ENCODE results near the gene BBOX1.

Gene BBOX1

DNA sequence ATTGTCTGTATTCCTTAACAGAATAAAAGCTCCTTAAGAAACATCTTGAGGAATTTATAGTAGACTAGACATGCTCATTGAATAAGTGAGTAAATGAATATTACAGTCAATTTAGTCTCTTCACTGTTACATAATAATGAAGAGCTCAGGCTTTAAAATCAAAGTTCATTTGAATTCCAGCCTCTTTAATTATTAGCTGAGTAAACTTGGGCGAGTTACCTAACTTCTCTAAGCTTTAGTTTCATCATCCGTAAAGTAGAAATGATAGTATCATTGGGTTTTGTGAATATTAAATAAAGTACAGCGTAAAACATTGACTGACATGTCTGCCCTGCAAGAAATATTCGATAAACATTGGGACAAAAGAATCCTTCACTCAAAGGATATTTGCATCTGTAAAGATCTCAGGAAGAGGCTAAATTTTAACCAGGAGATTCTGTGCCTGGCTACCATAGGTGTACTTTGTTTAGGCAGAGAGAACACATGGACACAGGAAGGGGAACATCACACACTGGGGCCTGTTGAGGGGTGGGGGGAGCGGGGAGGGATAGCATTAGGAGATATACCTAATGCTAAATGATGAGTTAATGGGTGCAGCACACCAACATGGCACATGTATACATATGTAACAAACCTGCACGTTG lies 15.2 kb upstream of the BBOX1 start:
- DNase-seq: no peak

GRCh38 chr11:27025957-27026733 lies 14.5 kb upstream of the BBOX1 start:
- no peak for DNase-seq

- no peak for DNase-seq
Observed at GRCh38 chr11:27028561-27028965, 12.1 kb upstream of the BBOX1 start.

GRCh38 chr11:27029966-27030365 lies 10.6 kb upstream of the BBOX1 start:
- DNase-seq: no peak

DNA sequence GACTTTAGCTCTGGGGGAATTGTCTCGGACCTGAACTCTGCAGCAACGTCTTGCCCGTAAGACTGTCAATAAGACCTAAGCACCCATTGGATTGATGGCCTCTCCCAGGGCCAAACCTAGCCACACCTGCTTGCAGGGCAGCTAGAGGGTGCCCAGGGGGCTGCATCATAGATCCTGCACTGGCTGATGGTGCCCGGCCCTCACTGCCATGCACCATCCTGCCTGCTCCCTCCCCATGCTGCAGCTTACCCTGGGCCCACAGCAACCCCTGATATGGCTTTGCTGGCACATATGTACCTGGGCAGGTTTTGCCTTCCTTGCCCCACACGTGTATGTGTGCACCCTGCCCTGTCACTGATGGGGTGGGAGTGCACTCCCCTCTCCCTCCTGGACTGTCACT lies 8.9 kb upstream of the BBOX1 start:
- DNase-seq: no peak

GRCh38 chr11:27039873-27040272 lies 742 bp upstream of the BBOX1 start:
- no peak for DNase-seq

GRCh38 chr11:27041141-27041899 lies 705 bp downstream of the BBOX1 start:
- peak in 28 of 56 donors; percentile 4 to 79 (median 16) for DNase-seq

DNA sequence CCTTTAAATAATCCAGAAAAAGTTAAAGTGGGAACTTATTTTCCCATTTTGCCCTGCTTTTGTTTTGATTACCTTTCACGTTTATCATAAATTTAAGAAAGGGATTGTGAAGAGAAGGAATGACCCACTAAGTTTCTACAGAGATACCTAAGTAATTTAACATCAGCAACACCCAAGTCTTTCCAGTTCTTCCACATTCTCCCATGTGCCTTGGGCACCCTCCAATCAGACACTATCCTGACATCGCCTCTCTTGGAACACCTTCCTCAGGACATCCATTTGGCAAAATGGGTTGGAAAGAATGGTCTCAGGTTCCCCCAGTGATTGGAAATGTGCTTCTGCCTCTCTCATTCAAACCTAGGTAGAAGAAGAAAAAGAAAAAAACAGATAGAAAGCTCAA lies 6.3 kb downstream of the BBOX1 start:
- no peak for DNase-seq

GRCh38 chr11:27052668-27053067 lies 12.1 kb downstream of the BBOX1 start:
- no peak for DNase-seq

DNA sequence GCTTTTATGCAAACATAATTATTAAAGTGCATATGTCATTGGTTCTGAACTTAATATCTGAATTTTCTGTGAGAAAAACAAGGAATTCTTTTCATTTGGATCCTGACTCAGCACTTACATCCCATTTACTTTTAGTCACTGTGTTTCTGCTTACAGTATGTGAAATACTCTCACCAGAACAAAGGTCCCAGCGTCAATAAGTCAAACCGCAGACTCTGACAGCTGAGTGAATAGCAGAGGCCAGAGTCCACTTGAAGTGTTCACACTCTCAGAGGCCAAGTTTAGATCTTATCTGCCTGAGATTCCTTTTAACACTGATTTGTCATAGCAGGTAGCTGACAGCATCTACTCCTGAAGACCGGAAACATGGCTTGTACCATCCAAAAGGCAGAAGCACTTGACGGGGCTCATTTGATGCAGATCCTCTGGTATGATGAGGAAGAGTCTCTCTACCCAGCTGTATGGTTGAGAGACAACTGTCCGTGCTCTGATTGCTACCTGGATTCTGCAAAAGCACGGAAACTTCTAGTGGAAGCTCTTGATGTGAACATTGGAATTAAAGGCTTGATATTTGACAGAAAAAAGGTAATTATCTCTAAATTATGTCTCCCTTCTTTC lies 14.6 kb downstream of the BBOX1 start:
- DNase-seq: no peak

DNA sequence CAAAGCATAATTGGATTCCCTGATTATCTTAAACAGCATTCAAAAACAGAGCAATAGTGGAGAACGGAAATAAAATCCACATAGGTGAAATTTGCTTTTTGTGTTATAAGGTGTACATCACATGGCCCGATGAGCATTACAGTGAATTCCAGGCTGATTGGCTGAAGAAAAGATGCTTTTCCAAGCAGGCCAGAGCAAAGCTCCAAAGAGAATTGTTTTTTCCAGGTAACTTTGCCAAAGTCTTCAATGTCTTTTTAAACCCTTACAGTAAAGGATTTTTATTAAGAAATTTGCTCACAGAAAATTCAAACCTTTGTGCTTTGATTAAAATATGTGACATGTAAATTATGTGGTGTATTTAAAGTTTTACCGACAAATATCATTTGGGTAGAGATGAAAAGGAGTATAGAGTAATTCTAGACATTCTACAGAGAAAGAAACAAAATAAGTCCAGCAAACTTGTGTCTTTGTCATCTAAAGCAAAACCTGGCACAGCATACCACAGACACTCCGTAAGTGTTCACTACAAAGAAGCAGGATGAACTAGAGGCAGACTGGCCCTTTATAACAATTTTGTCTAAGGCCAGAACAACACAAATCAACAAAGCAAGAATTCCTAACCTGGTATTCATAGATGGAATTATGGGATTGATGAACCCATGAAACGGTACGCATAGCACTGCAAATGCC lies 16.6 kb downstream of the BBOX1 start:
- no peak for DNase-seq

DNA sequence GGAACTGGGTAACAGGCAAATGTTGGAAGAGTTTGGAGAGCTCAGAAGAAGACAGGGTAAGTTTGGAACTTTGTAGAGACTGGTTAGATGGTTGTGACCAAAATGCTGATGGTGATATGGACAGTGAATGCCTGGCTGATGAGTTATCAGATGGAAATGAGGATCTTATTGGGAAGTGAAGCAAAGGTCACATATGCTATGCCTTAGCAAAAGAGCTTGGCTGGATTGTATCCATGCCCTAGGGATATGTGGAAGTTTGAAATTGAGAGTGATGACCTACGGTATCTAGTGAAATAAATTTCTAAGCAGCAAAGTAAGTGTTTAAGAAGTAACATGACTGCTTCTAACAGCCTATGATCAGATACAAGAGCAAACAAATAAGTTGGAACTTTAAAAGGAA lies 17.8 kb downstream of the BBOX1 start:
- no peak for DNase-seq

- DNase-seq: no peak
Observed at GRCh38 chr11:27059431-27059830, 18.8 kb downstream of the BBOX1 start.

GRCh38 chr11:27060816-27061460 lies 20.3 kb downstream of the BBOX1 start:
- no peak for DNase-seq

GRCh38 chr11:27061461-27061821 lies 20.8 kb downstream of the BBOX1 start:
- no peak for DNase-seq

GRCh38 chr11:27064086-27064485 lies 23.5 kb downstream of the BBOX1 start:
- no peak for DNase-seq

- no peak for DNase-seq
Observed at GRCh38 chr11:27075192-27075591, 34.6 kb downstream of the BBOX1 start.

DNA sequence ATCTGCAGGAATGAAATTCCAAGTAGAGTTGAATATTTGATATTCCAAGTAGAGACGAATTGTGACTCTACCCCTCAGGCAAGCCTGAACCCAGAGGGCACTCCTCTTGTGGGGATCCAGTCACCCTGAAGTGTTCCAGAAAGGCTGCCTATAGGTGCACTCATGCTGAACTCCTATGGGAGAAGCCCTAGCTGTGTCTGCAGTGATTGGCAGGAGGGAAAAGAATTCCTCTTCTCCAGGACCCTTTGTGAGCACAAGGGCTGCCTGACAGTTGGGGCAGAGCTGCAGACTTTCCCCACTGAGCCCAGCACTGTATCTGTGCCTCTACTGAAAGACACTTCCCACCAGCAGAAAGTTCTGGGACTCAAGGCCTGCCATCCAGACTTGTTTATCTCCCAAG lies 35.0 kb downstream of the BBOX1 start:
- no peak for DNase-seq

- no peak for DNase-seq
Observed at GRCh38 chr11:27076121-27076589, 35.5 kb downstream of the BBOX1 start.

DNA sequence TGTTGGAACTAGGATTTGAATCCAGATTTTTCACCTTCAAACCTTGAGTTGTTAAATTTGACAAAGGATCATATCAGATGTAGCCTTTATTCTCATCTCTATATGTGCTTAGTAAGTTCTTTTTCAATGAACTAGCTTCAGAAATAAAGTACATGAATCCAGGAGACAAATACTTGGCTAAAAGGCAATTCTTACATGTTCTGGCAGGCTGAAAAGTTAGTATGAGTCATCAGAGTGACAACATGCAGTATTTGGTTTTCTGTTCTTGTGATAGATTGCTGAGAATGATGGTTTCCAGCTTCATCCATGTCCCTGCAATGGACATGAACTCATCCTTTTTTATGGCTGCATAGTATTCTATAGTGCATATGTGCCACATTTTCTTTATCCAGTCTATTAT lies 40.4 kb downstream of the BBOX1 start:
- DNase-seq: no peak

GRCh38 chr11:27083241-27083640 lies 42.6 kb downstream of the BBOX1 start:
- DNase-seq: no peak
